Measurements from ENCODE around the gene NAV2.
"Not testable (repeated sequence)": the region's sequence is repeated elsewhere in the genome, so short reads cannot be mapped to it uniquely, and the experiment has no call there.

Gene NAV2

GRCh38 chr11:19995145-19995544, 282.5 kb downstream of the NAV2 start:
- DNase-seq (ENCODE audit: low read depth, low spot score), result no peak

GRCh38 chr11:19996571-19996970, 283.9 kb downstream of the NAV2 start:
- no peak for DNase-seq (ENCODE audit: low read depth, low spot score)

- DNase-seq (ENCODE audit: low read depth, low spot score), result no peak
These were observed 287.3 kb downstream of the NAV2 start for GRCh38 chr11:20000022-20000350.

- DNase-seq (ENCODE audit: low read depth, low spot score), result no peak
These were observed 287.9 kb downstream of the NAV2 start for GRCh38 chr11:20000351-20001134.

GRCh38 chr11:20002312-20003216, 289.9 kb downstream of the NAV2 start:
- DNase-seq (ENCODE audit: low read depth, low spot score), result no peak

- DNase-seq (ENCODE audit: low read depth, low spot score), result no peak
These were observed 290.7 kb downstream of the NAV2 start for GRCh38 chr11:20003351-20003750.

GRCh38 chr11:20004866-20005265, 292.2 kb downstream of the NAV2 start:
- no peak for DNase-seq (ENCODE audit: low read depth, low spot score)

GRCh38 chr11:20005747-20006146, 293.1 kb downstream of the NAV2 start:
- DNase-seq (ENCODE audit: low read depth, low spot score), result no peak

GRCh38 chr11:20006618-20007017, 294.0 kb downstream of the NAV2 start:
- not testable (repeated sequence) for DNase-seq (ENCODE audit: low read depth, low spot score)

GRCh38 chr11:20007386-20007785, 294.7 kb downstream of the NAV2 start:
- DNase-seq (ENCODE audit: low read depth, low spot score), result no peak

GRCh38 chr11:20008190-20008870, 295.7 kb downstream of the NAV2 start:
- DNase-seq (ENCODE audit: low read depth, low spot score), result no peak

- no peak for DNase-seq (ENCODE audit: low read depth, low spot score)
These were observed 296.4 kb downstream of the NAV2 start for GRCh38 chr11:20008871-20009644.

- no peak for DNase-seq (ENCODE audit: low read depth, low spot score)
These were observed 297.7 kb downstream of the NAV2 start for GRCh38 chr11:20010156-20010850.

GRCh38 chr11:20010851-20011225, 298.2 kb downstream of the NAV2 start:
- no peak for DNase-seq (ENCODE audit: low read depth, low spot score)

- DNase-seq (ENCODE audit: low read depth, low spot score), result no peak
These were observed 298.8 kb downstream of the NAV2 start for GRCh38 chr11:20011307-20011951.

- DNase-seq (ENCODE audit: low read depth, low spot score), result no peak
These were observed 300.9 kb downstream of the NAV2 start for GRCh38 chr11:20013346-20014066.

- no peak for DNase-seq (ENCODE audit: low read depth, low spot score)
These were observed 301.4 kb downstream of the NAV2 start for GRCh38 chr11:20014067-20014402.

- DNase-seq (ENCODE audit: low read depth, low spot score), result no peak
These were observed 302.5 kb downstream of the NAV2 start for GRCh38 chr11:20015101-20015500.

- no peak for DNase-seq (ENCODE audit: low read depth, low spot score)
These were observed 303.1 kb downstream of the NAV2 start for GRCh38 chr11:20015529-20016427.
